ENCODE results near the gene NR3C2. TPM values are rescaled to one million over a fixed set of nuclear protein-coding genes. Genes with fewer than 3 reads are reported as not detected.

The NR3C2 gene
- polyA plus RNA-seq, 1 donor from 2014 or later: 0.06 TPM

GRCh38 chr4:148034813-148035212 is 407.4 kb downstream of the NR3C2 start:
- H2AFZ ChIP-seq (ENCODE audit: low read depth, low read length): no peak overlapping the region
- no peaks in the 10 kb centered on the region for H3F3A ChIP-seq (ENCODE audit: insufficient read depth, low read length, poor library complexity, severe bottlenecking)
- no peaks in the 10 kb centered on the region for H3K27me3 ChIP-seq (ENCODE audit: insufficient read depth, low read depth, low read length)
- no peak overlapping the region for H3K9ac ChIP-seq (ENCODE audit: low read length)
- H3K4me3 ChIP-seq (ENCODE audit: low read length): no peak overlapping the region
- no peaks in the 10 kb centered on the region for H3K9me2 ChIP-seq (ENCODE audit: insufficient read depth, low read length)
- TF ChIP-seq MXI1 (conservative IDR thresholded peaks at IDR 0.05; ENCODE audit: poor library complexity, severe bottlenecking) (no peak), SMC3 (conservative IDR thresholded peaks at IDR 0.05; ENCODE audit: poor library complexity) (no peak)
- TF ChIP-seq, protein P1, sequence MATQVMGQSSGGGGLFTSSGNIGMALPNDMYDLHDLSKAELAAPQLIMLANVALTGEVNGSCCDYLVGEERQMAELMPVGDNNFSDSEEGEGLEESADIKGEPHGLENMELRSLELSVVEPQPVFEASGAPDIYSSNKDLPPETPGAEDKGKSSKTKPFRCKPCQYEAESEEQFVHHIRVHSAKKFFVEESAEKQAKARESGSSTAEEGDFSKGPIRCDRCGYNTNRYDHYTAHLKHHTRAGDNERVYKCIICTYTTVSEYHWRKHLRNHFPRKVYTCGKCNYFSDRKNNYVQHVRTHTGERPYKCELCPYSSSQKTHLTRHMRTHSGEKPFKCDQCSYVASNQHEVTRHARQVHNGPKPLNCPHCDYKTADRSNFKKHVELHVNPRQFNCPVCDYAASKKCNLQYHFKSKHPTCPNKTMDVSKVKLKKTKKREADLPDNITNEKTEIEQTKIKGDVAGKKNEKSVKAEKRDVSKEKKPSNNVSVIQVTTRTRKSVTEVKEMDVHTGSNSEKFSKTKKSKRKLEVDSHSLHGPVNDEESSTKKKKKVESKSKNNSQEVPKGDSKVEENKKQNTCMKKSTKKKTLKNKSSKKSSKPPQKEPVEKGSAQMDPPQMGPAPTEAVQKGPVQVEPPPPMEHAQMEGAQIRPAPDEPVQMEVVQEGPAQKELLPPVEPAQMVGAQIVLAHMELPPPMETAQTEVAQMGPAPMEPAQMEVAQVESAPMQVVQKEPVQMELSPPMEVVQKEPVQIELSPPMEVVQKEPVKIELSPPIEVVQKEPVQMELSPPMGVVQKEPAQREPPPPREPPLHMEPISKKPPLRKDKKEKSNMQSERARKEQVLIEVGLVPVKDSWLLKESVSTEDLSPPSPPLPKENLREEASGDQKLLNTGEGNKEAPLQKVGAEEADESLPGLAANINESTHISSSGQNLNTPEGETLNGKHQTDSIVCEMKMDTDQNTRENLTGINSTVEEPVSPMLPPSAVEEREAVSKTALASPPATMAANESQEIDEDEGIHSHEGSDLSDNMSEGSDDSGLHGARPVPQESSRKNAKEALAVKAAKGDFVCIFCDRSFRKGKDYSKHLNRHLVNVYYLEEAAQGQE (IDR thresholded peaks at IDR 0.05; ENCODE audit: borderline replicate concordance): no peak
- H3K36me3 ChIP-seq (ENCODE audit: insufficient read depth, low read length): no peaks in the 10 kb centered on the region
- no peaks in the 10 kb centered on the region for H3K79me2 ChIP-seq (replicated peaks; ENCODE audit: insufficient read depth, low read length)
- no peaks in the 10 kb centered on the region for H4K20me1 ChIP-seq (ENCODE audit: insufficient read depth)
- H3K9me3 ChIP-seq (ENCODE audit: low read length): no peaks in the 10 kb centered on the region
- no peak overlapping the region for H3K4me2 ChIP-seq (ENCODE audit: low read length)
- H3K27ac ChIP-seq (ENCODE audit: low read length): no peak overlapping the region

GRCh38 chr4:148030193-148030873 is 411.9 kb downstream of the NR3C2 start:
- Histone ChIP-seq H3K9ac (ENCODE audit: low read length) (no peak overlapping the region), H2AFZ (ENCODE audit: low read depth, low read length) (no peak overlapping the region), H3F3A (ENCODE audit: insufficient read depth, low read length, poor library complexity, severe bottlenecking) (no peaks in the 10 kb centered on the region), H3K27ac (ENCODE audit: low read length) (no peak overlapping the region), H4K20me1 (ENCODE audit: insufficient read depth) (no peaks in the 10 kb centered on the region), H3K79me2 (replicated peaks; ENCODE audit: insufficient read depth, low read length) (no peaks in the 10 kb centered on the region), H3K9me2 (ENCODE audit: insufficient read depth, low read length) (no peaks in the 10 kb centered on the region), H3K4me2 (ENCODE audit: low read length) (no peak overlapping the region), H3K9me3 (ENCODE audit: low read length) (peaks cover 3% of the 10 kb centered on the region), H3K36me3 (ENCODE audit: insufficient read depth, low read length) (no peaks in the 10 kb centered on the region), H3K27me3 (ENCODE audit: insufficient read depth, low read depth, low read length) (no peaks in the 10 kb centered on the region), H3K4me3 (ENCODE audit: low read length) (no peak overlapping the region)
- TF ChIP-seq EP300 (conservative IDR thresholded peaks at IDR 0.05; ENCODE audit: poor library complexity, severe bottlenecking): peak; percentile 50
- no peak for TF ChIP-seq EZH2 (IDR thresholded peaks at IDR 0.05; ENCODE audit: borderline replicate concordance, insufficient read depth, low read length, poor library complexity, severe bottlenecking)
- peak; percentile 18 for TF ChIP-seq POLR2AphosphoS5 (IDR thresholded peaks at IDR 0.05)
- no peak for TF ChIP-seq TAF1 (IDR thresholded peaks at IDR 0.05; ENCODE audit: low read depth)
- no peak for TF ChIP-seq MXI1 (conservative IDR thresholded peaks at IDR 0.05; ENCODE audit: poor library complexity, severe bottlenecking)
- TF ChIP-seq, protein P1 (IDR thresholded peaks at IDR 0.05; ENCODE audit: borderline replicate concordance): no peak
- no peak for TF ChIP-seq RAD21 (conservative IDR thresholded peaks at IDR 0.05)
- TF ChIP-seq, protein P2, sequence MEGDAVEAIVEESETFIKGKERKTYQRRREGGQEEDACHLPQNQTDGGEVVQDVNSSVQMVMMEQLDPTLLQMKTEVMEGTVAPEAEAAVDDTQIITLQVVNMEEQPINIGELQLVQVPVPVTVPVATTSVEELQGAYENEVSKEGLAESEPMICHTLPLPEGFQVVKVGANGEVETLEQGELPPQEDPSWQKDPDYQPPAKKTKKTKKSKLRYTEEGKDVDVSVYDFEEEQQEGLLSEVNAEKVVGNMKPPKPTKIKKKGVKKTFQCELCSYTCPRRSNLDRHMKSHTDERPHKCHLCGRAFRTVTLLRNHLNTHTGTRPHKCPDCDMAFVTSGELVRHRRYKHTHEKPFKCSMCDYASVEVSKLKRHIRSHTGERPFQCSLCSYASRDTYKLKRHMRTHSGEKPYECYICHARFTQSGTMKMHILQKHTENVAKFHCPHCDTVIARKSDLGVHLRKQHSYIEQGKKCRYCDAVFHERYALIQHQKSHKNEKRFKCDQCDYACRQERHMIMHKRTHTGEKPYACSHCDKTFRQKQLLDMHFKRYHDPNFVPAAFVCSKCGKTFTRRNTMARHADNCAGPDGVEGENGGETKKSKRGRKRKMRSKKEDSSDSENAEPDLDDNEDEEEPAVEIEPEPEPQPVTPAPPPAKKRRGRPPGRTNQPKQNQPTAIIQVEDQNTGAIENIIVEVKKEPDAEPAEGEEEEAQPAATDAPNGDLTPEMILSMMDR (IDR thresholded peaks at IDR 0.05; ENCODE audit: poor library complexity, severe bottlenecking): no peak
- no peak for TF ChIP-seq SMC3 (conservative IDR thresholded peaks at IDR 0.05; ENCODE audit: poor library complexity)

All from neural cell (in vitro differentiated cells).